ENCODE data around the gene TCF12. TPM values are rescaled to one million over a fixed set of nuclear protein-coding genes. Genes with fewer than 3 reads are reported as not detected.

The TCF12 gene
- polyA plus RNA-seq, 1 experiment: 447 TPM

DNA sequence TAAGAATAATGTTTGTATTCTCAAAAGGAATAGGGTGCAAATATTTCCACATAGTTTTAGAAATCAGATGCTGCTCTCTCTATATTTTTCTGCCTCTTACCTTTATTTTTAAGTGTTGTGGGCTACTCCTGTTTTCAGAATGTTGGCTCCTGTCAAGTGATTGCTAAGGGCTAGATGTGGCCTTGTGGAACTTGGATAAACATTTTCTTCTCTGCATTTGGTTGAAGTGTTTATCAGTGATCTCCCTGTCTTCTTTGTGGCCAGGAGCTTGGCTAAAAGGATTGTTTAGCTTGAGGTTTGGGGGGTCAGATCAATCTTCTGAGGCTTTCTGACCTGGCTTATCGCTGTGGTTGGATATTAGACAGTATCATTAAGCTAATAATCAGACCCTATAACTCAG, 112.6 kb downstream of the TCF12 start:
- CTCF ChIA-PET: interaction anchor here (0.5 to 1.5 kb wide), 3 partner anchors 23 to 534 kb away, joined by 3 to 4 read pairs (median 3); no protein-coding TSS in a partner anchor
- no peak for TF ChIP-seq CTCF (IDR thresholded peaks at IDR 0.05; ENCODE audit: low read depth, low read length)
- Histone ChIP-seq H3K9me3 (ENCODE audit: control insufficient read depth, insufficient read depth, low read length) (no peaks in the 10 kb centered on the region), H3K27ac (ENCODE audit: low read depth, low read length) (no peak overlapping the region), H3K27me3 (ENCODE audit: control insufficient read depth, insufficient read depth, low read length) (no peaks in the 10 kb centered on the region), H3K4me3 (ENCODE audit: low read depth, low read length) (no peak overlapping the region)
- DNase-seq (ENCODE audit: low read depth, low spot score): no peak
- POLR2A ChIA-PET: no interaction called here

- TF ChIP-seq CTCF (IDR thresholded peaks at IDR 0.05; ENCODE audit: low read depth, low read length): no peak
- no peak overlapping the region for H3K27ac ChIP-seq (ENCODE audit: low read depth, low read length)
- no peak overlapping the region for H3K4me3 ChIP-seq (ENCODE audit: low read depth, low read length)
- H3K27me3 ChIP-seq (ENCODE audit: control insufficient read depth, insufficient read depth, low read length): no peaks in the 10 kb centered on the region
- H3K9me3 ChIP-seq (ENCODE audit: control insufficient read depth, insufficient read depth, low read length): no peaks in the 10 kb centered on the region
- CTCF ChIA-PET: interaction anchor here (1.0 to 1.5 kb wide), 2 partner anchors 107 to 535 kb away, joined by 3 to 4 read pairs; no protein-coding TSS in a partner anchor
- POLR2A ChIA-PET: no interaction called here
- DNase-seq (ENCODE audit: low read depth, low spot score): no peak
These were observed 113.2 kb downstream of the TCF12 start for GRCh38 chr15:57031605-57032004.

DNA sequence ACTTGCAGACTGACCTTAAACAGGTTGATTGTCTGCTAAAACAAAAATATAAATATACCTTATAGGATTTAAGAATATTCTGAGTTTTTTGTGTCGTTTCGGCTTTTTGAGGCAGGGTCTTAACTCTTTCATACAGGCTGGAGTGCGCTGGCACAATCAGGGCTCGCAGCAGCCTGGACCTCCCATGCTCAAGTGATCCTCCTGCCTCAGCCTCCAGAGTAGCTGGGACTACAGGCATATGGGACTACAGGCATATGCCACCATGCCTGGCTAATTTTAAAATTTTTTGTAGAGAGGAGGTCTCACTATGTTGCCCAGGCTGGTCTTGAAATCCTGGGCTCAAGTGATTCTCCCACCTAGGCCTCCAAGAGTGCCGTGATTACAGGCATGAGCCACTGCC, 113.9 kb downstream of the TCF12 start:
- Histone ChIP-seq H3K27me3 (ENCODE audit: control insufficient read depth, insufficient read depth, low read length) (no peaks in the 10 kb centered on the region), H3K27ac (ENCODE audit: low read depth, low read length) (no peak overlapping the region), H3K9me3 (ENCODE audit: control insufficient read depth, insufficient read depth, low read length) (no peaks in the 10 kb centered on the region), H3K4me3 (ENCODE audit: low read depth, low read length) (no peak overlapping the region)
- TF ChIP-seq CTCF (IDR thresholded peaks at IDR 0.05; ENCODE audit: low read depth, low read length): no peak
- ChIA-PET POLR2A (no interaction called here), CTCF (interaction anchor here (1.0 kb wide), 1 partner anchor 106 kb away, joined by 4 read pairs; no protein-coding TSS in a partner anchor)
- DNase-seq (ENCODE audit: low read depth, low spot score): no peak

DNA sequence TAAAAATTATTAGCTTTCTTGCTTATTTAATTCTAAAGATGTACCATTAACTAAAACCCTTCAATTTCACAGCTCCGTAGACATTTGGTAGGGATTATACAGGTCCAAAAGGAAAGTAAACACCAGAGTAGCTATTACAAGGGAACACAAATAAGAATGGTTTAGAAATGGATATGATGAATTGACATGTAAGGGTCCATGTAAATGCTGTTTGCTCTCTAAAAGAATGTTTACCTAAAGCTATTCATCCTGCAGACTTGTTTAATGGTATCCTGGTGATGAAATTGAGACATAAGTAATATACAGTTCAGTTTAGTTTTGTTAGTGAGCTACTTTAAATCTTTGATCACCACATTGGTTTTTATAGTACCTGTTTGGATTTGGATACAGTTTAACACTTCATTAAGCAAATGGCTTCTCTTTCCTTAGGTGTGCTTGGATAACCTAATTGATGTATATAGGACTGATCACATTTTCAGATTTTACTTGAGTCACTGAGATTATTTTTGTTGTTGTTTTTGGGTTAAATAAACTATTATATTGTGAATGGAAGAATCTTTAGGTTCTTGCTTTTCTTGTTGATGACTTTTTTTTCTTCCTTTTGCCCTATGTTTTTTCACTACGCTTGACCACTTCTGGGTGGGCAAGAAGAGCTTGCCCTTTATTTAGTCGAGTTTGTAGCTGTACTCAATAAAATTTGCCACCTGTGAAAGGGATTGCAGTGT, 115.4 kb downstream of the TCF12 start:
- Histone ChIP-seq H3K27me3 (ENCODE audit: control insufficient read depth, insufficient read depth, low read length) (no peaks in the 10 kb centered on the region), H3K27ac (ENCODE audit: low read depth, low read length) (no peak overlapping the region), H3K4me3 (ENCODE audit: low read depth, low read length) (no peak overlapping the region), H3K9me3 (ENCODE audit: control insufficient read depth, insufficient read depth, low read length) (no peaks in the 10 kb centered on the region)
- POLR2A ChIA-PET: interaction anchor here (0.6 kb wide), 1 partner anchor 119 kb away, joined by 4 read pairs; no protein-coding TSS in a partner anchor
- DNase-seq (ENCODE audit: low read depth, low spot score): no peak
- CTCF ChIA-PET: interaction anchor here (0.5 to 1.0 kb wide), 3 partner anchors 10 to 114 kb away, joined by 4 to 6 read pairs (median 5); no protein-coding TSS in a partner anchor
- no peak for TF ChIP-seq CTCF (IDR thresholded peaks at IDR 0.05; ENCODE audit: low read depth, low read length)

DNA sequence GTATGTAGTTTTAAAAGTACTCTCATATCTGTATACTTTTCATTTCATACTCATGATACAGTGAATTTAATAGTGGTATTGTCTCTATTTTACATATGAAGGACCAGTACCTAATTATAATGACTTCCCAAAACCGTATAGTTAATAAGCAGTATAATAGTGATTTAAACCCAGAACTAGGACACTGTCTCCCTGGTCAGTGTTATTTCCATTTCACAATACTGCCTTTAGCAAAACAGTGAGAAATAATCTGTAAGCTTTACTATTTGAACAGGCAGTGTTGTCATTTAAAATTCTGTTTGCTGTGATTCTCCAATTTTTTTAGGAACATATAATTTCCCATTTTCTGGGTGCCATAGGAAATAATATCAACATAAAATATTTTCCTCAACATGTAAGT, 116.2 kb downstream of the TCF12 start:
- CTCF ChIA-PET: no interaction called here
- TF ChIP-seq CTCF (IDR thresholded peaks at IDR 0.05; ENCODE audit: low read depth, low read length): no peak

More for the DNA sequence above, 116.2 kb downstream of the TCF12 start:
- Histone ChIP-seq H3K27me3 (ENCODE audit: control insufficient read depth, insufficient read depth, low read length) (no peaks in the 10 kb centered on the region), H3K4me3 (ENCODE audit: low read depth, low read length) (no peak overlapping the region), H3K27ac (ENCODE audit: low read depth, low read length) (no peak overlapping the region), H3K9me3 (ENCODE audit: control insufficient read depth, insufficient read depth, low read length) (no peaks in the 10 kb centered on the region)
- POLR2A ChIA-PET: no interaction called here
- DNase-seq (ENCODE audit: low read depth, low spot score): no peak

Data from AG04450 (cell line).